Measurements from ENCODE around the gene BRCA2. TPM values are rescaled to one million over a fixed set of nuclear protein-coding genes. Genes with fewer than 3 reads are reported as not detected.

Gene BRCA2
- total RNA-seq, 1 donor from 2014 or later, result 14.7 TPM

GRCh38 chr13:32300406-32300805, 14.9 kb upstream of the BRCA2 start:
- Mint-ChIP-seq H3K27ac (no peak overlapping the region), H3K9me3 (ENCODE audit: low read depth) (no peaks in the 10 kb centered on the region), H3K4me1 (ENCODE audit: low read depth) (no peaks in the 10 kb centered on the region), H3K36me3 (ENCODE audit: insufficient read depth) (no peaks in the 10 kb centered on the region), H3K27me3 (peaks cover 7% of the 10 kb centered on the region), H3K4me3 (ENCODE audit: low read depth) (no peak overlapping the region)
- no peak for DNase-seq (ENCODE audit: low spot score, unreplicated experiment)
- no peak for TF ChIP-seq CTCF (IDR thresholded peaks at IDR 0.05; ENCODE audit: unreplicated experiment)

GRCh38 chr13:32300920-32301319, 14.4 kb upstream of the BRCA2 start:
- no peak overlapping the region for H3K4me3 Mint-ChIP-seq (ENCODE audit: low read depth)

GRCh38 chr13:32302461-32302860, 12.8 kb upstream of the BRCA2 start:
- no peaks in the 10 kb centered on the region for H3K9me3 Mint-ChIP-seq (ENCODE audit: low read depth)

More at GRCh38 chr13:32300920-32301319, 14.4 kb upstream of the BRCA2 start:
- H3K4me1 Mint-ChIP-seq (ENCODE audit: low read depth), result no peaks in the 10 kb centered on the region
- no peak overlapping the region for H3K27ac Mint-ChIP-seq
- H3K9me3 Mint-ChIP-seq (ENCODE audit: low read depth), result no peaks in the 10 kb centered on the region
- no peak for TF ChIP-seq CTCF (IDR thresholded peaks at IDR 0.05; ENCODE audit: unreplicated experiment)
- no peak for DNase-seq (ENCODE audit: low spot score, unreplicated experiment)
- H3K36me3 Mint-ChIP-seq (ENCODE audit: insufficient read depth), result no peaks in the 10 kb centered on the region
- H3K27me3 Mint-ChIP-seq, result peaks cover 7% of the 10 kb centered on the region

GRCh38 chr13:32305646-32306045, 9.7 kb upstream of the BRCA2 start:
- TF ChIP-seq CTCF (IDR thresholded peaks at IDR 0.05; ENCODE audit: unreplicated experiment), result no peak
- Mint-ChIP-seq H3K27me3 (no peaks in the 10 kb centered on the region), H3K27ac (no peak overlapping the region), H3K9me3 (ENCODE audit: low read depth) (no peaks in the 10 kb centered on the region), H3K4me3 (ENCODE audit: low read depth) (no peak overlapping the region), H3K4me1 (ENCODE audit: low read depth) (no peaks in the 10 kb centered on the region), H3K36me3 (ENCODE audit: insufficient read depth) (no peaks in the 10 kb centered on the region)
- DNase-seq (ENCODE audit: low spot score, unreplicated experiment), result no peak

More at GRCh38 chr13:32302461-32302860, 12.8 kb upstream of the BRCA2 start:
- TF ChIP-seq CTCF (IDR thresholded peaks at IDR 0.05; ENCODE audit: unreplicated experiment), result no peak
- DNase-seq (ENCODE audit: low spot score, unreplicated experiment), result no peak
- peaks cover 7% of the 10 kb centered on the region for H3K27me3 Mint-ChIP-seq
- no peaks in the 10 kb centered on the region for H3K36me3 Mint-ChIP-seq (ENCODE audit: insufficient read depth)
- H3K4me1 Mint-ChIP-seq (ENCODE audit: low read depth), result no peaks in the 10 kb centered on the region
- H3K4me3 Mint-ChIP-seq (ENCODE audit: low read depth), result no peak overlapping the region
- H3K27ac Mint-ChIP-seq, result no peak overlapping the region

GRCh38 chr13:32309312-32310133, 5.8 kb upstream of the BRCA2 start:
- H3K36me3 Mint-ChIP-seq (ENCODE audit: insufficient read depth), result no peaks in the 10 kb centered on the region
- no peak for DNase-seq (ENCODE audit: low spot score, unreplicated experiment)
- H3K4me1 Mint-ChIP-seq (ENCODE audit: low read depth), result no peaks in the 10 kb centered on the region
- H3K9me3 Mint-ChIP-seq (ENCODE audit: low read depth), result no peaks in the 10 kb centered on the region
- TF ChIP-seq CTCF (IDR thresholded peaks at IDR 0.05; ENCODE audit: unreplicated experiment), result no peak
- no peak overlapping the region for H3K4me3 Mint-ChIP-seq (ENCODE audit: low read depth)
- H3K27ac Mint-ChIP-seq, result no peak overlapping the region
- no peaks in the 10 kb centered on the region for H3K27me3 Mint-ChIP-seq

All from progenitor cell of endocrine pancreas (in vitro differentiated cells).